ENCODE results near the gene METTL21C.

DNA sequence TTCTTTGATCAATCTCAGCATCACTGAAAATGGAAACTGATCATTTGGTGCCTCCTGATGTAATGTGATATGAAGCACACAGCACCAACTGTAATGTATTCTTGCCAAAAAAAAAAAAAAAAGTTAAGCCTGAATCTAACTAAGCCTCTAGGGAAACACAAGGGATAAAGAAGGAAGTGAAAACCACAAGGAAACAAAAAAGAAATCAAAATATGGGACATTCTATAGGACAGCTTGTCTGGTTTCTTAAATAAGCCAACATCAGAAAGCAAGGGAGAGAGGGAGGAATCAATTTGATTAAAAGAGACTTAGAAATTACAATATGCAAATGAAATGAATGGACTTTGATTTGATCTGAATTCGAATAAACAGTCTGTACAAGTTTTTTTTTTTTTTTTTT, 20.6 kb upstream of the METTL21C start:
- TF ChIP-seq, protein P1, sequence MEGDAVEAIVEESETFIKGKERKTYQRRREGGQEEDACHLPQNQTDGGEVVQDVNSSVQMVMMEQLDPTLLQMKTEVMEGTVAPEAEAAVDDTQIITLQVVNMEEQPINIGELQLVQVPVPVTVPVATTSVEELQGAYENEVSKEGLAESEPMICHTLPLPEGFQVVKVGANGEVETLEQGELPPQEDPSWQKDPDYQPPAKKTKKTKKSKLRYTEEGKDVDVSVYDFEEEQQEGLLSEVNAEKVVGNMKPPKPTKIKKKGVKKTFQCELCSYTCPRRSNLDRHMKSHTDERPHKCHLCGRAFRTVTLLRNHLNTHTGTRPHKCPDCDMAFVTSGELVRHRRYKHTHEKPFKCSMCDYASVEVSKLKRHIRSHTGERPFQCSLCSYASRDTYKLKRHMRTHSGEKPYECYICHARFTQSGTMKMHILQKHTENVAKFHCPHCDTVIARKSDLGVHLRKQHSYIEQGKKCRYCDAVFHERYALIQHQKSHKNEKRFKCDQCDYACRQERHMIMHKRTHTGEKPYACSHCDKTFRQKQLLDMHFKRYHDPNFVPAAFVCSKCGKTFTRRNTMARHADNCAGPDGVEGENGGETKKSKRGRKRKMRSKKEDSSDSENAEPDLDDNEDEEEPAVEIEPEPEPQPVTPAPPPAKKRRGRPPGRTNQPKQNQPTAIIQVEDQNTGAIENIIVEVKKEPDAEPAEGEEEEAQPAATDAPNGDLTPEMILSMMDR (IDR thresholded peaks at IDR 0.05): no peak
- TF ChIP-seq POLR2AphosphoS5 (IDR thresholded peaks at IDR 0.05): no peak
- no peak for TF ChIP-seq POLR2A (IDR thresholded peaks at IDR 0.05; ENCODE audit: low read depth)
- no peak for TF ChIP-seq EP300 (IDR thresholded peaks at IDR 0.05)

Measured in esophagus muscularis mucosa (tissue), 4 donors.